Midbrain (tissue), 1 donor: ENCODE measurements around the gene RRP1.

ENCODE experiments used
- DNase-seq: peaks from one replicate; lab custom pipeline; 2025; lab: John Stamatoyannopoulos, UW

Gene RRP1

DNA sequence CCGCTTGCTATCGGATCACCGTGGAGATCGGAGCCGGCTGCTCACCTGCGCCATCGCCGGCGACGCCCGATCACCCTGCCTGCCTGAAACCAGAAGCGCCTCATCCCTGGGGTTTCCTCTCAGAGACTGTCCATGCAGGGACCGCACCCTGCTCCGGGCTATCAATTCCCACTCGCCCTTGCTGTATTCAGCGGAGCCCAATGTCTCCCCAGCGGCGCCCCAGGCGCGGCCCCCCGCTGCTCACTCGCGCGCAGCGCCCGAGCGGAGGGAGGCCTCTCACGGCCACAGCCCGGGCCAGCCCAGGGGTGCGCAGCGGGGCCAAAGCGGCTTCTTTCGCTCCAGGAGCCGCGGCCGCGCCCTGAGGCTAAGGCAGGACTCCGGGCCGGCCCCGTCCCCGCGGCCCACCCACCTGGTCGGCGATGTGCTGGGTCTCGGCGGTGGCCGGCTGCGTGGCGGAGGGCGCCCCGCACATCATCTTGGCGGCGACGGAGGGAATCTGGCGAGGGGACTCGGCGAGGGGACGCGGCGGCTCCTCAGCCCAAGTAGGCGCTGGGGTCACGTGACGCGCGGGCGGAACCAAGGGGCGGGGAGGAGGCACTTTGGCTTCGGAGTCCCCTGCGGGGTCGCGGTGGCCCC is 13.5 kb upstream of the RRP1 start, which contains the start of gene CSTB:
CSTB (minus strand) TSS at position 514 of the 636 bp plus-strand sequence; CDS start at position 475, 39 bp downstream.
- DNase-seq, result peak; percentile 79

DNA sequence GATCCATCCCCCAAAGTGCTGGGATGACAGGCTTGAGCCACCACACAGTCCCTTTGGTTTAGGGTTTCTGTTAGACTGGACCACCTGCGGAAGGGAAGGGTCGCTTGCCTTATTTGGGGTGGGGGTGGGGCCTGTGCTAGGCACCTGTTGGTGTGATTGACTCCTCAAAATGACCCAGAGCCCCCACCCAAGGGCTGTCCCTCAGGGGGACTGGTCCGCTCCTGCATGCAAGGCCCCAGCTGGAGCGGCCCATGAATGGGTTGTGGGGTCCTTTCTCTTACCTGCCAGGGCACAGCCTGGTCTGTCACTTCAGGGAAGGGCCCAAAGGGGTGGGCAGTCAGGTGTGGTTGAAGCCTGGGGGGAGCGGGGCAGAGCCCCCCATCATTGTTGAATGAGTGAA is 11.4 kb upstream of the RRP1 start:
- no peak for DNase-seq

DNA sequence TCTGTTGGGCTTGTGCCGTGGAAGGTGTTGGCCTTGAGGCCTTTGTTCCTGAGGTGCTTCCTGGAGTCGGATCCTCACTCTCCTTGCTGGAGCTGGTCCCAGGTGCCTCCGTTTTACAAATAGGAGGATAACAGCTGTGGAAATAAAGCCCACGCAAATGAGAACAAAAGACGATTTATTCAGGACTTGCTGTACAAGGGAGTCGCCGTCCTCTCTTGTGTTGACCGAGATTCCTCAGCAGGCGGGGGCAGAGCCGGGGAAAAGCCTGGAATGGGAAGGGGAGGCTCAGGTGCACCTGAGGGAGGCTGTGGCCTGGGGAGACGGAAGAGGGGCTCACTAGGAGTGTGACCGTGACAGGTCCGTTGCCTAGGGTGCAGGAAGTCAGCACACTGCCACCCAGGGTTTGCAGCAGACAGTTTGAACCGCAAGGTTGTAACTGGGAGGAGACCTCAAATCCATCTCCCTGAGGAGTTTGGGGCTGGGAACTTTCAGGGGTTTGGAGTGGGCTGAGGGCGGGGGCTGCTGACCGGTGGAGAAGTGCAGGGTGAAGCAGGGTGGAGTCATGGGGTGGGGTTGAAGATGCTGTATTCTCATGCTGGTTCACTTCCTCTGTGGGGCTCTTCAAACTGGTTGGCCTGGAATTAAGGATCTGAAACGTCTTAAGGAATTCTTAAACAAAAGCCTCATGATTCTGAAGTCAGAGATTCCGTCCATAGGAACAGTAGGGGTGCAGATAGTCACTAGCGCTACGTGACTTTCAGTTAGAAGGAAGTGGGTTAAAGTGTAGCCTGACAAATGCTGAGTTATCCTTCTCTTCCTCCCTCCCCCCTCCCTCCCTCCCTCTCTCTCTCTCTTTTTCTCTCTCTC is 10.7 kb upstream of the RRP1 start:
- DNase-seq, result no peak

DNA sequence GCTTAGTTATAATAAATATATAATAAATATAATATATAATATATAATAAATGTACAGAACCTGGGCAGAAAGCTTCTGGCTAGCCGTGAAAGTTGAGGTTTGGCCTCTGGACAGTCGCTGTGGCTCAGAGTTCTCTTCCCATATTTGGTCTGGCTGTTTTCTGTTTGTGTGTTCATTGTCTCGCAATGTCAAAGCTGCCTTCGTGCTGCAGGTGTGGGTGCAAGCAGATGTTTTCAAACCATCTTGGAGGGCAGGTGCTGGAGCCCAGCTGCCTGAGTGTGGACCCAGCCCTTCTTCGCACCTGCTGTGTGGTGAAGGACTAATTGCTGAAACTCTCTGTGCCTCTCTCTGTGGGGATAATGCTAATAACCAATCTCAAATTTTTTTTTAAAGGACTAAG is 9.7 kb upstream of the RRP1 start:
- DNase-seq, result no peak

DNA sequence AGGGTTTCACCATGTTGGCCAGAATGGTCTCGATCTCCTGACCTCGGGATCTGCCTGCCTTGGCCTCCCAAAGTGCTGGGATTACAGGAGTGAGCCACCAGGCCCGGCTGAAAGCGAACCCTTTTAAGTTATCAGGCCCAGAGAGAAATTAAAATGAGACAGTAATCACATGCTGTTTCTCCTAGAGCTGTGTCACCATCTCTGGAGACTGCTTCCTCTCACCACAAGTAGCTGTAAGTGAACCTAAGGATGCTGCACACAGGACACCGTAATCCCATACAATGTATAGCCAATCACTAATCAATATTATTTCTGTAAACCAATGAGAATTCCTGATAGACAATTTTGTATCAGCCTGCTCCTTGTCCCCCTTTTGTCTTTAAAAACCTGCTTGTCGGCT is 7.5 kb upstream of the RRP1 start:
- no peak for DNase-seq

DNA sequence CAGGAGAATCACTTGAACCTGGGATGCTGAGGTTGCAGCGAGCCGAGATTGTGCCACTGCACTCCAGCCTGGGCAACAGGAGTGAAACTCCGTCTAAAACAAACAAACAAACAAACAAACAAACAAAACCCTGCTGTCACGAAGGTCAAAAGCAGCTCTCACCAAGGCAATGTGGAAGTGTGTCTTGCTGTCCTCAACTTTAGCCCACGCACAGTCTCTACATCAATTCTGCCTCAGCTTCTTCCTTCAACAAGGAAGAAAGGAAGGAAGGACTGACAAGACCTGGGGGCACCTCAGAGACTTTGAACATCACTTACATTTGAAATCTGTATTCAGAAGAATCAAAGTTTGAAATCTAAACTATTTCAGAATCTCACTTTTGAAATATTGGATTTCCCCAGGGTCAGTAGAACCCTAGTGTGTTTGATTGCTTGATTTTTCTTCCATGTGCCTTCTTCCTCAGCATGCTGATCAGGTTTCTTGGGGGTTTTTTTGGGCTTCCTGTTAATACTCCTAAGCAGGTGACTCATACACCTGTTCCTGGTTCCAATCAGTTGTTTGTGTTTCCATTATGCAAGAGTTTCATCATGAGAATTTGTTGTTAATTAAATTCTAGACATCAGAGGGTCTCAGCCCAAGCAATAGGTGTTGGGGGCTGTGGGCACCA is 6.8 kb upstream of the RRP1 start:
- DNase-seq, result no peak

DNA sequence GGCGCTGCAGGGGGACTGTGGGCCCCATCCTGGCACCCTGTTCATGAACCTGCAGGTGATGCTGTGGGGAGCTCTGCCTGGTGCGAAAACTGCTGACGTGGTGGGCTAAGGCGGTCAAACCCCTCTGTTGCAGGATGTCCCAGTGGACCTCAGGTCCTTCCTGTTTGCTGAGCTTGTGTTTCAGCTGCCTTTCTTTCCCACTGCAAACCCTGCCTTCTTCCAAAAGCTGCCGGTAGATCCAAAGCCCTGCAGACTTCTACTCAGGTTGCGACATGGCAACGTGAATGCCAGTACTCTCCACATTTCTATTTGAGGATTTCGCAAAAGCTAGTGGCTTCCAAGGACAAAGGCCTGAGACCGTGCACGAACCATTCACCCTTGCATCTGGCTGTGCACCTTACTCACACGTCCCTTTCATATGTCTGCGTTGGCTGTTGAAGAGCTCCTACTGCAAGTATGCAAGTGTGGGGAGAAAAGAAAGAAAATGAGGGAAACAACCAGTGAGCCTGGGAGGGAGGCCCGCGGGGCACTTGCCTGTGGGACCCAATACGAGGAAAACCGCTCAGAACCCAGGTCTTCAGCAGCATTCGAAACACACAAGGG is 6.2 kb upstream of the RRP1 start:
- no peak for DNase-seq

DNA sequence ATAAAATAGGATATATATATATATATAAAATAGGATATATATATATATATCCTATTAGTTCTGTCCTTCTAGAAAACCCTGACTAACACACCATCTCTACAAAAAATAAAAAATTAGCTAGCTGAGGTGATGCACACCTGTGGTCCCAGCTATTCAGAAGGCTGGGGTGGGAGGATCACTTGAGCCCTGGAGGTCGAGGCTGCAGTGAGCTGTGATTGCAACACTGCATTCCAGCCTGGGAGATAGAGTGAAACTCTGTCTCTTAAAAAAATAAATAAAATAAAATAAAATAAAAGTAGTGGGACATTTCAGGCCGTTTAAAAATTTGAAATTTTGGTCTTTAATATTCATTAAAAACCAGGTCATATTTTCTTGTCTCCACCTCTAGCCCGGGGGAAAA is 4.2 kb upstream of the RRP1 start:
- no peak for DNase-seq

DNA sequence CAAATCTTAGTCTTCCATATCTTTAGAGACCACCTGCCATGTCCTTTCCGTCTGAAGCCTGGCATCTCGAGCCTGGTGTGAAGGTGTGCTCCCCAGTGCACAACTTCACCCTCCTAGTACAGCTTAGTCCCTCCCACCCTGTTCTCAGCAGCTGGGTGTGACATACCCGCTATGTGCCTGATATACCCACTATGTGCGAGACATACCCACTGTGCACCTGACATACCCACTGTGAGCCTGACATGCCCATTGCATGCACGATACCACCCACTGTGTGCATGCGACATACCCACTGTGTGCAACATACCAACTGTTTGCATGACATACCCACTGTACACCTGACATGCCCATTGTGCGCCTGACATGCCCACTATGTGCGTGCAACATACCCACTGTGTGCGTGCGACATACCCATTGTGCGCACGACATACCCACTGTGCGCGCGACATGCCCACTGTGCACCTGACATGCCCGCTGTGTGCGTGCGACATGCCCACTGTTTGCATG is 3.0 kb upstream of the RRP1 start:
- DNase-seq, result no peak

DNA sequence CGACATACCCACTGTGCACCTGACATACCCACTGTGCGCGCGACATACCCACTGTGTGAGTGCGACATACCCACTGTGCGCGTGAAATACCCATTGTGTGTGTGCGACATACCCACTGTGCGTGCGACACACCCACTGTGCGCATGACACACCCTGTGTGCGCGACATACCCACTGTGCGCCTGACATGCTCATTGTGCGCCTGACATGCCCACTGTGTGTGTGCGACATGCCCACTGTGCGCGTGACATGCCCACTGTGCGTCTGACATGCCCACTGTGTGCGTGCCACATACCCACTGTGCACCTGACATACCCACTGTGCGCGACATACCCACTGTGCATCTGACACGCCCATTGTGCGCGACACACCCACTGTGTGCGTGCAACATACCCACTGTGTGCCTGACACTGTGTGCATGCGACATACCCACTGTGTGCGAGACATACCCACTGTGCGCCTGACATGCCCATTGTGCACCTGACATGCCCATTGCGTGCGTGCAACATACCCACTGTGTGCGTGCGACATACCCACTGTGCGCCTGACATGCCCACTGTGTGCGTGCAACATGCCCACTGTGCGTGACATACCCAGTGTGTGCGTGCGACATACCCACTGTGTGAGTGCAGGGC is 2.5 kb upstream of the RRP1 start:
- no peak for DNase-seq

DNA sequence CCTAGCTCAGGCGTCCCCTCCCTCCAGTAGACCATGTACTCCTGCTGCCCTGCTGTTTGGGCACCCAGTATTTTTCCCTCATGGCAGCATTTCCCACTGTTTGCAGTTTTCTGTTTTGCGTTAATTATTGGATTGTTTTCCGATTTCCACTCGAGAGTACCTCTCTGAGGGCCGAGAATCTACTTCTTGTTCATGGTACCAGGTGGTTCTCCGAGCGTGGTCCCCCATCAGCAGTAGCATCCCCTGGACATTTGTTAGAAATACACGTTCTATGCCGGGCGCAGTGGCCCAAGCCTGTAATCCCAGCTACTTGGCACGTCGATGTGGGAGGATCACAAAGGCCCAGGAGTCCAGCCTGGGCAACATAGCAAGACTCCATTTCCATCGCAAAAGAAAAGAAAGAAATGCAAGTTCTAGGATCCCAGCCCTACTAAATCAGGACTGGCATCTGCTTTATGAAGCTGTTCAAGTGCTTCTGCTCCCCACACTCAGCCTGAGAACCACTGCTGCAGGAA is 690 bp downstream of the RRP1 start:
- DNase-seq, result no peak

DNA sequence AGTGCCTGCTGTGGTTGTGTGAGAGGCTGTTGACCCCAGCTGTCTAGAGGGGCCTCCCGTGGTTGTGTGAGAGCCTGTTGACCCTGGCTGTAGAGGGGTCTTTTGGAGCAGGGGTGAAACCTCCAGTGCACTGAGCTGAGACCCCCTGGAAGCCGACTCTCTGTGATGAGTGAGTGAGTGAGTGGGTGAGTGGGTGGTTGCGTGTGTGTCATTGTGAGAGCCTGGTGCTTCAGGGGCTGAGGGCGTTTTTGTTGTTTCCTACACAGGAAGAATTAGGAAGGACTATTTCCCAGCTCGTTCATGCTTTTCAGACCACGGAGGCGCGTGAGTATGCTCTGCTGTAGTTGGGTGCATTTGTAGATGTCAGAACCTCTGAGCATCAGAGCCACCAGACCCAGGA is 3.0 kb downstream of the RRP1 start:
- DNase-seq, result no peak

DNA sequence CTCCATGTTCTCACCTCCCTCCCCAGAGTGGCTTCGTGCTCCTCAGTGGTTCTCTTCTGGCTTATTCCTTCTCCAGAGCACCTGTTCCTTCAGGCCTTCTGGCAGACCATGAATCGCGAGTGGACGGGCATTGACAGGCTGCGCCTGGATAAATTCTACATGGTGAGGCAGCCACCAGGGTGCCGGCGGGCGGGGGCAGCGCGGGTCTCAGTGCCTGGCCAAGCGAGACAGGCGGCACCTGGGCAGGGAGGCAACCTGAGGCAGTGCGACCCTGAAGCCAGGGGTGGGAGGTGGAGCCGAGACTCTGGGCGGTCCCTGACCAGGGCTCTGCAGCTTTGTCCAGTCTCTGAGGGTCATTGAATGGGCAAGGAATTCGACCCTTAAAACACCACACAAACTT is 3.9 kb downstream of the RRP1 start:
- no peak for DNase-seq

DNA sequence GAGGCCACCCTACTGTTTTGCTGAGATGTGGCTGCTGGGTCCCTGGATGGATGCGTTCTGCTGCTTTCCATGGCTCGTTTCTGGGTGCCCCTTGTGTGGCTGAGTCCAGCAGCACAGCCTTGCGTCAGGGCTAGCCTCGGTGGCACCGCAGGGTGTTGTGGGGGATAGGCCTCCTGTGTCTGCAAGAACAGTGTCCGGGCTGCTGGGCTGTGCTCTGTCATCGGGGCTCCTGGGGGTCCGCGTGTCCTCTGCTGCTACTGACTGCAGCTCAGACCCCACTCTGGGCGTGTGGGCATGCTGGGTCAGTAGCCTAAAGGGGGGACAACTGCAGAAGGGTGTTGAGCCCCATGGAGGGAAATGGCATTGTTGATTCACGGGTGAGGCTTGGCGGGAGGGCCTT is 4.9 kb downstream of the RRP1 start:
- DNase-seq, result no peak

DNA sequence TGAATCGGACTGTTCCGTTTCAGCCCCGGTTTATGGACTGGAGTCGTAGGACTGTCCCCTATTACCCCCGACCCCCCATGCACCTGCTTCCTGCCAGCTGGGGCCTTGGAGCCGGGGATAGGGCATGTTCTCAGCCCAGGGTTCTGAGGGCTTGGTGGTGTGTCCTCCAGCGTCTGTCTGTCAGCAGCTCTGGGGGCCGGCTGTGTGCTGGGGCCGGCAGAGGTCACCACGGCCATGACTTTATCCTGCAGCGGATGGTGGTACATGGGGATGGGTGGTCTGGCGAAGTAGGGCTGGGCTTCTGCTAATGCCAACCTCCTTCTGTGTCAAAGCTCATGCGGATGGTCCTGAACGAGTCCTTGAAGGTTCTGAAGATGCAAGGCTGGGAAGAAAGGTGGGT is 5.5 kb downstream of the RRP1 start:
- no peak for DNase-seq

DNA sequence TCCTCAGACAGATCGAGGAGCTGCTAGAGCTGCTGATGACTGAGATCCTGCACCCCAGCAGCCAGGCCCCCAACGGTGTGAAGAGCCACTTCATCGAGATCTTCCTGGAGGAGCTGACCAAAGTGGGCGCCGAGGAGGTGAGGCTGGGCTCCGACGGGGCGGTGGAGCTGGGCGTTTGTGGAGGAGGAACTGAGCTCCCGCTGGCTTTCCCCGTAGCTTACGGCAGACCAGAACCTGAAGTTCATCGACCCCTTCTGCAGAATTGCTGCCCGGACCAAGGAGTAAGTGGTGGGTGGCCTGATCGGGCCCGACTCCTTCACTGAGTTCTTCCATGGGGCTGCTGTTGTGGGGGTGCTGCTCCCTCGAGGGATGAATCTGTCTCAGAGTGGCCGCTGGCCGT is 8.0 kb downstream of the RRP1 start:
- no peak for DNase-seq

DNA sequence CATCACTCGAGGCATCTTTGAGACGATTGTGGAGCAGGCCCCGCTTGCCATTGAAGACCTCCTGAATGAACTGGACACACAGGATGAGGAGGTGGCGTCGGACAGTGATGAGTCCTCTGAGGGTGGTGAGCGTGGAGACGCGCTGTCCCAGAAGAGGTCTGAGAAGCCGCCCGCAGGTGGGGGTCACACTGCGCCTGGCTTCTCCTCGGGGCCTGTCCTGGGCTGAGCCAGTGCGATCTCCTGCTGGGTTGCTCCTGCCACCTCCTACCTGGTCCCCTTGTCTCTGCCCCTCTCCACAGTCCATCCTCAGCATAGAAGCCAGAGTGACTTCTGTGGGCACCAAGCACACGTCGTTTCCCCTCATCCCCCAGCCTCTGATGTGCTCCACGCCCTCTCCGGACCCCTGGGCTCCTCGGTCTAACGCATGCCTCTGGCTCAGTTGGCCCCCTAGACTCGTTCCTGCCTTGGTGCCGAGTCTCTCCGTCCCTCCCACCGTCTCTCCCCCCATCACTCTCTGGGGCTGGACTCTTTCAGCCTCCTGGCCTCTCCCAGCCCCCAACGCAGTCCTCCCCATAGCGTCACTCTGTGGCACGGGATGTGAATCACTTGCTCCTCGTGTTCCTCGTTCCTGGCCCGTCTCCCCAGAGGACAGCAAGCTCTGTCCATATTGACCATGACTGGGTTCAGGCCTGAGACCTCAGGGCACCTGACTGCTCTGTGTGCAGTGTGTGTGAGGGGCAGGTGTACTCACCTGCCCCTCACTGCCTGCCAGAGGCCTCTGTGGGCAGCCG is 8.7 kb downstream of the RRP1 start:
- no peak for DNase-seq

DNA sequence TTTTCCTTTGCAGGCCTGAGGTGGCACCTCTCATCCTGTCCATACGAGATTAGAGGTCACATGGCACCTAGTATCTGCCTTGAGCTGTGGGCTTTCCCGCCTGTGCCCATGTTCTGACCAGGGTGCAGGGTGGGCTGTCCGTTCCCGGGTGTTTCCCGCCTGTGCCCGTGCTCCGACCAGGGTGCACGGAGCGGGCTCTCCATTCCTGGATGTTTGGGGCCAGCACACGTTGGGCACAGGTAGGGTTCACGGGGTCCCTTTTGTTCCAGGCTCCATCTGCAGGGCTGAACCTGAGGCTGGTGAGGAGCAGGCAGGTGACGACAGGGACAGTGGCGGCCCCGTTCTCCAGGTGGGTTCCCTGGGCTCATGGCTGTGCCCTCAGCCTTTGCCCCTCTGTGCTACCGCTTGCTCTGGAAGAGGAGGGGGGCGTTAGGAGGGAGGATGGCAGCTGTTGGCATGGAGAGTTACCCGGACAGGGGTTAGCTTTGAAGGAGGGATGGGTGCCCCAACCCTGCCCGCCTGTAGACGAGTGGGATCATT is 10.0 kb downstream of the RRP1 start:
- no peak for DNase-seq

DNA sequence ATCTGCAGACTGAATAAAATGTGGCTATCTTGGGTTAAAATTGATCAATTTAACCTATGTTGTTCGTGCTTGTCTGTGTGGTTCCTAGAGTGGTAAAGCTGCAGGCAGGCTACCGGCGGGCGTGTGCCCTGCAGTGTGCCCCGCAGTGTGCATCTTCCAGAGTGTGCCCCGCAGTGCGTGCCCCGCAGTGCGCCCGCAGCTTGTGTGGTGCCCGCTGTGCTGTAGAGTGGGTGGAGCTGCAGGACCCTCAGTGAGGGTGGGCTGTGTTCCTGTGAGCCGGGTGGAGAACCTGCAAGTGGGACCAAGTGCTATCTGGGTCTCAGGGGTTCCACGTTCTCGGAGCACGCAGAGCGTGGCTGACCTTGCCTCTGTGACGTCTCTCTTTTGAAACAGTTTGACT is 10.7 kb downstream of the RRP1 start:
- DNase-seq, result no peak

DNA sequence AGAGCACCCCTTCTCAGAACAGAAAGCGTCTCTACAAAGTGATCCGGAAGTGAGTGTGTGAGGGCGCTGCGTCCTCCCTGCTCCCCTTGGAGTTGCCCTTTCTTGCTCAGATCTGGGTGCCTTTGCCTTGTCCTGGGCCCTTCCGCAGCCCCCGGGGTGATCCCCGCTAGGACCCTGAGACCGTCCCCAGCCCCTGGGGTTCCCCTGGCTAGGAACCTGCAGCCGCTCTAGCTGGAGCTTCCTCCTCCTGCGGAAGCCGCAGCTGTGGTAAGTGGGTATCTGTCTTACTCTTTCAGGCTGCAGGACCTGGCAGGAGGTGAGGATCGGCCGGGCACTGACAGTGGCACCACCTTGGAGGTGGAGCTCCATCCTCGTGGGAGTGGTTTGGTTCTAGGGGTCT is 11.2 kb downstream of the RRP1 start:
- no peak for DNase-seq
